Smooth muscle cell (in vitro differentiated cells): ENCODE measurements around the gene RFC5. TPM values are rescaled to one million over a fixed set of nuclear protein-coding genes. Genes with fewer than 3 reads are reported as not detected.

Source experiments
- DNase-seq: peaks from one replicate; lab custom pipeline; 2025; ENCODE audit not compliant: unreplicated experiment; lab: John Stamatoyannopoulos, UW
- H2AFZ ChIP-seq: fragments of 200-600 bp; sonication (generic); 2 replicates; pipeline ENCODE4 v1.6.0; 2016; ENCODE audit warnings: antibody characterized with exemption, low read depth, mild to moderate bottlenecking
- H3F3A ChIP-seq: fragments of 200-600 bp; sonication (generic); 2 replicates; pipeline ENCODE4 v1.6.0; 2017; ENCODE audit warnings: antibody characterized with exemption, low read depth
- H3K27ac ChIP-seq: fragments of 200-600 bp; sonication (generic); 2 replicates; pipeline ENCODE4 v1.5.1; 2016; ENCODE audit warnings: low read depth, mild to moderate bottlenecking
- H3K27me3 ChIP-seq: fragments of 200-600 bp; sonication (generic); 2 replicates; pipeline ENCODE4 v1.6.1; 2016; ENCODE audit warnings: low read depth, mild to moderate bottlenecking
- H3K36me3 ChIP-seq: fragments of 200-600 bp; sonication (generic); 2 replicates; pipeline ENCODE4 v1.5.1; 2016; ENCODE audit warnings: low read depth
- H3K4me1 ChIP-seq: fragments of 200-600 bp; sonication (generic); 2 replicates; pipeline ENCODE4 v1.5.1; 2016; ENCODE audit warnings: low read depth
- H3K4me2 ChIP-seq: fragments of 200-600 bp; sonication (generic); 2 replicates; pipeline ENCODE4 v1.6.0; 2016; ENCODE audit warnings: mild to moderate bottlenecking
- H3K4me3 ChIP-seq: fragments of 200-600 bp; sonication (generic); 2 replicates; pipeline ENCODE4 v1.5.1; 2016; ENCODE audit warnings: mild to moderate bottlenecking
- H3K79me2 ChIP-seq: fragments of 200-600 bp; sonication (generic); 2 replicates; pipeline ENCODE4 v1.6.0; 2016; ENCODE audit warnings: low read depth, mild to moderate bottlenecking
- H3K9ac ChIP-seq: fragments of 200-600 bp; sonication (generic); 2 replicates; pipeline ENCODE4 v1.6.0; 2016; ENCODE audit warnings: low read depth
- H3K9me3 ChIP-seq: fragments of 200-600 bp; sonication (generic); replicated peaks from 2 replicates; pipeline ENCODE4 v1.5.1; 2016; ENCODE audit warnings: low read depth
- H4K20me1 ChIP-seq: fragments of 200-600 bp; sonication (generic); 2 replicates; pipeline ENCODE4 v1.6.0; 2016; ENCODE audit warnings: low read depth
- WGBS: methylation state at CpG from one replicate; pipeline ENCODE4 v1.1.7; 2016; ENCODE audit warnings: low lambda C conversion rate; 5-methylcytosine and 5-hydroxymethylcytosine counted together
- polyA plus RNA-seq: library from polyadenylated mRNA; unstranded; fragments of >200 nt; fragmentation: Nextera tagmentation; extraction: Ambion mirVana; gene quantifications from 2 replicates; pipeline ENCODE4 v1.2.1, GENCODE V29; 2016
- total RNA-seq: library from RNA; depleted of rRNA; stranded (reverse); fragments of >200 nt; gene quantifications from 2 replicates; pipeline ENCODE4 v1.2.3, GENCODE V29; 2014
- TF ChIP-seq, protein P1 (sequence below): fragments of 200-600 bp; sonication (generic); IDR thresholded peaks from 2 replicates; pipeline ENCODE4 v1.5.1; 2017; ENCODE audit warnings: borderline replicate concordance, mild to moderate bottlenecking, antibody characterized with exemption; ENCODE audit not compliant: insufficient read depth, poor library complexity, severe bottlenecking

Gene RFC5
- total and polyA plus RNA-seq, 2 experiments from 2014 or later, result 16.4 to 27.1 TPM

DNA sequence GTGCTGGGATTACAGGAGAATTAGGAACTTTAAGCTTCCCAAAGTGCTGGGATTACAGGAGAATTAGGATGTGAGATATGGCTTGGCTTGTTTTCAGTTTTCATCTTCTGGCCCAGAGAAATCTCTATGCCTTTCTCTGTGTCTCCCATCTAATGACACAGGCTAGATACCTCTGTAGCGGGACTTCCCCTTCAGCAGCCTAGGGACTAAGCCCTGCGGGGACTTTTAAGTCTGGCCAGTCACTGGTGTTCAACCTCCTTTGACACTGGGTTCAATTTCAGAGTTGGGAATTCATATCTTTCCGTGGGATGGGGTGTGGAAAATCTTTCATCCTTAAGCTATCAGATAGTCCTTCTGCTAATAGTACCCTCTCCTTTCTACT, 6.2 kb downstream of the RFC5 start:
- WGBS, result 67% methylated on average over 3 of the region's 3 CpGs
- H2AFZ ChIP-seq, result no peak overlapping the region
- H3F3A ChIP-seq, result no peaks in the 10 kb centered on the region
- no peak overlapping the region for H3K9ac ChIP-seq
- no peak overlapping the region for H3K27ac ChIP-seq
- TF ChIP-seq, protein P1, sequence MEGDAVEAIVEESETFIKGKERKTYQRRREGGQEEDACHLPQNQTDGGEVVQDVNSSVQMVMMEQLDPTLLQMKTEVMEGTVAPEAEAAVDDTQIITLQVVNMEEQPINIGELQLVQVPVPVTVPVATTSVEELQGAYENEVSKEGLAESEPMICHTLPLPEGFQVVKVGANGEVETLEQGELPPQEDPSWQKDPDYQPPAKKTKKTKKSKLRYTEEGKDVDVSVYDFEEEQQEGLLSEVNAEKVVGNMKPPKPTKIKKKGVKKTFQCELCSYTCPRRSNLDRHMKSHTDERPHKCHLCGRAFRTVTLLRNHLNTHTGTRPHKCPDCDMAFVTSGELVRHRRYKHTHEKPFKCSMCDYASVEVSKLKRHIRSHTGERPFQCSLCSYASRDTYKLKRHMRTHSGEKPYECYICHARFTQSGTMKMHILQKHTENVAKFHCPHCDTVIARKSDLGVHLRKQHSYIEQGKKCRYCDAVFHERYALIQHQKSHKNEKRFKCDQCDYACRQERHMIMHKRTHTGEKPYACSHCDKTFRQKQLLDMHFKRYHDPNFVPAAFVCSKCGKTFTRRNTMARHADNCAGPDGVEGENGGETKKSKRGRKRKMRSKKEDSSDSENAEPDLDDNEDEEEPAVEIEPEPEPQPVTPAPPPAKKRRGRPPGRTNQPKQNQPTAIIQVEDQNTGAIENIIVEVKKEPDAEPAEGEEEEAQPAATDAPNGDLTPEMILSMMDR, result no peak
- no peaks in the 10 kb centered on the region for H3K9me3 ChIP-seq
- H4K20me1 ChIP-seq, result no peaks in the 10 kb centered on the region
- no peaks in the 10 kb centered on the region for H3K79me2 ChIP-seq
- H3K4me2 ChIP-seq, result no peak overlapping the region
- no peaks in the 10 kb centered on the region for H3K4me1 ChIP-seq
- no peak for DNase-seq
- H3K36me3 ChIP-seq, result no peaks in the 10 kb centered on the region
- H3K4me3 ChIP-seq, result no peak overlapping the region
- H3K27me3 ChIP-seq, result no peaks in the 10 kb centered on the region

GRCh38 chr12:118023301-118023860, 6.9 kb downstream of the RFC5 start:
- no peak overlapping the region for H3K4me3 ChIP-seq
- no peak overlapping the region for H2AFZ ChIP-seq
- H3K79me2 ChIP-seq, result no peaks in the 10 kb centered on the region
- H3K4me2 ChIP-seq, result no peak overlapping the region
- H3K27me3 ChIP-seq, result no peaks in the 10 kb centered on the region
- no peak overlapping the region for H3K9ac ChIP-seq
- no peaks in the 10 kb centered on the region for H4K20me1 ChIP-seq
- H3K36me3 ChIP-seq, result no peaks in the 10 kb centered on the region
- no peaks in the 10 kb centered on the region for H3K9me3 ChIP-seq
- H3F3A ChIP-seq, result no peaks in the 10 kb centered on the region
- no peak overlapping the region for H3K27ac ChIP-seq
- no peaks in the 10 kb centered on the region for H3K4me1 ChIP-seq
- no peak for DNase-seq
- TF ChIP-seq, protein P1, result no peak
- WGBS, result 91% methylated on average over 6 of the region's 9 CpGs

- Histone ChIP-seq H3K4me1 (no peaks in the 10 kb centered on the region), H3K9me3 (no peaks in the 10 kb centered on the region), H3K4me3 (no peak overlapping the region), H4K20me1 (no peaks in the 10 kb centered on the region), H3K9ac (no peak overlapping the region), H3K27ac (no peak overlapping the region), H2AFZ (no peak overlapping the region), H3K36me3 (no peaks in the 10 kb centered on the region), H3F3A (no peaks in the 10 kb centered on the region), H3K4me2 (no peak overlapping the region), H3K27me3 (no peaks in the 10 kb centered on the region), H3K79me2 (no peaks in the 10 kb centered on the region)
- TF ChIP-seq, protein P1, result no peak
- 89% methylated on average over 4 of the region's 4 CpGs for WGBS
- DNase-seq, result no peak
These were observed 8.7 kb downstream of the RFC5 start for GRCh38 chr12:118025168-118025567.

GRCh38 chr12:118029166-118029565, 12.7 kb downstream of the RFC5 start:
- no peaks in the 10 kb centered on the region for H3K36me3 ChIP-seq
- no peaks in the 10 kb centered on the region for H3K27me3 ChIP-seq
- no peaks in the 10 kb centered on the region for H4K20me1 ChIP-seq
- H3F3A ChIP-seq, result no peaks in the 10 kb centered on the region
- no peak overlapping the region for H2AFZ ChIP-seq
- no peaks in the 10 kb centered on the region for H3K4me1 ChIP-seq
- H3K79me2 ChIP-seq, result no peaks in the 10 kb centered on the region
- no peak for DNase-seq
- TF ChIP-seq, protein P1, result no peak
- no peak overlapping the region for H3K4me2 ChIP-seq
- no peak overlapping the region for H3K9ac ChIP-seq
- no peaks in the 10 kb centered on the region for H3K9me3 ChIP-seq
- 100% methylated on average over 5 of the region's 5 CpGs for WGBS
- H3K27ac ChIP-seq, result no peak overlapping the region
- H3K4me3 ChIP-seq, result no peak overlapping the region
